Measurements from ENCODE around the gene GADD45B. TPM values are rescaled to one million over a fixed set of nuclear protein-coding genes. Genes with fewer than 3 reads are reported as not detected.
"Not testable (repeated sequence)": the region's sequence is repeated elsewhere in the genome, so short reads cannot be mapped to it uniquely, and the experiment has no call there.

Gene GADD45B
- polyA plus RNA-seq, 1 donor, result 23.2 TPM

- Histone ChIP-seq H3K9me3 (ENCODE audit: control insufficient read depth, low read depth, low read length) (peaks cover 6% of the 10 kb centered on the region), H3K4me1 (ENCODE audit: control insufficient read depth, insufficient read depth, low read length) (peaks cover 10% of the 10 kb centered on the region), H3K27ac (ENCODE audit: low read length) (no peak overlapping the region), H3K36me3 (ENCODE audit: control insufficient read depth, insufficient read depth, low read length) (peaks cover 3% of the 10 kb centered on the region), H3K27me3 (ENCODE audit: control insufficient read depth, insufficient read depth, low read length) (no peaks in the 10 kb centered on the region), H3K4me3 (ENCODE audit: low read length) (peak overlapping the region; percentile 98)
- no CpG with 5 or more reads among the region's 62 CpGs for WGBS (ENCODE audit: insufficient coverage, low lambda C conversion rate)
- DNase-seq, result no peak
Observed at GRCh38 chr19:2455851-2456570, 19.9 kb upstream of the GADD45B start.

GRCh38 chr19:2457394-2458037 lies 18.4 kb upstream of the GADD45B start:
- Histone ChIP-seq H3K36me3 (ENCODE audit: control insufficient read depth, insufficient read depth, low read length) (no peaks in the 10 kb centered on the region), H3K9me3 (ENCODE audit: control insufficient read depth, low read depth, low read length) (peaks cover 10% of the 10 kb centered on the region), H3K4me3 (ENCODE audit: low read length) (peak overlapping the region; percentile 27), H3K4me1 (ENCODE audit: control insufficient read depth, insufficient read depth, low read length) (peaks cover 19% of the 10 kb centered on the region), H3K27ac (ENCODE audit: low read length) (peak overlapping the region; percentile 75), H3K27me3 (ENCODE audit: control insufficient read depth, insufficient read depth, low read length) (no peaks in the 10 kb centered on the region)
- DNase-seq, result no peak
- no CpG with 5 or more reads among the region's 8 CpGs for WGBS (ENCODE audit: insufficient coverage, low lambda C conversion rate)

GRCh38 chr19:2458054-2458453 lies 17.9 kb upstream of the GADD45B start:
- Histone ChIP-seq H3K9me3 (ENCODE audit: control insufficient read depth, low read depth, low read length) (peaks cover 10% of the 10 kb centered on the region), H3K27me3 (ENCODE audit: control insufficient read depth, insufficient read depth, low read length) (no peaks in the 10 kb centered on the region)
- no CpG with 5 or more reads among the region's 5 CpGs for WGBS (ENCODE audit: insufficient coverage, low lambda C conversion rate)

GRCh38 chr19:2458776-2459175 lies 17.2 kb upstream of the GADD45B start:
- not testable (repeated sequence) for DNase-seq; H3K36me3 ChIP-seq (ENCODE audit: control insufficient read depth, insufficient read depth, low read length); H3K27ac ChIP-seq (ENCODE audit: low read length); H3K9me3 ChIP-seq (ENCODE audit: control insufficient read depth, low read depth, low read length); H3K27me3 ChIP-seq (ENCODE audit: control insufficient read depth, insufficient read depth, low read length); H3K4me3 ChIP-seq (ENCODE audit: low read length)
- no CpG with 5 or more reads among the region's 10 CpGs for WGBS (ENCODE audit: insufficient coverage, low lambda C conversion rate)
- peaks cover 19% of the 10 kb centered on the region for H3K4me1 ChIP-seq (ENCODE audit: control insufficient read depth, insufficient read depth, low read length)

More at GRCh38 chr19:2458054-2458453, 17.9 kb upstream of the GADD45B start:
- H3K4me3 ChIP-seq (ENCODE audit: low read length), result no peak overlapping the region
- no peaks in the 10 kb centered on the region for H3K36me3 ChIP-seq (ENCODE audit: control insufficient read depth, insufficient read depth, low read length)
- H3K4me1 ChIP-seq (ENCODE audit: control insufficient read depth, insufficient read depth, low read length), result peaks cover 19% of the 10 kb centered on the region
- no peak for DNase-seq
- no peak overlapping the region for H3K27ac ChIP-seq (ENCODE audit: low read length)

- peaks cover 10% of the 10 kb centered on the region for H3K9me3 ChIP-seq (ENCODE audit: control insufficient read depth, low read depth, low read length)
- no peaks in the 10 kb centered on the region for H3K27me3 ChIP-seq (ENCODE audit: control insufficient read depth, insufficient read depth, low read length)
- H3K4me1 ChIP-seq (ENCODE audit: control insufficient read depth, insufficient read depth, low read length), result peaks cover 19% of the 10 kb centered on the region
- no peak for DNase-seq
- WGBS (ENCODE audit: insufficient coverage, low lambda C conversion rate), result no CpG with 5 or more reads among the region's 1 CpG
- H3K27ac ChIP-seq (ENCODE audit: low read length), result no peak overlapping the region
- H3K36me3 ChIP-seq (ENCODE audit: control insufficient read depth, insufficient read depth, low read length), result no peaks in the 10 kb centered on the region
- H3K4me3 ChIP-seq (ENCODE audit: low read length), result no peak overlapping the region
Observed at GRCh38 chr19:2460245-2460644, 15.7 kb upstream of the GADD45B start.

GRCh38 chr19:2461751-2462634 lies 13.9 kb upstream of the GADD45B start:
- no peaks in the 10 kb centered on the region for H3K36me3 ChIP-seq (ENCODE audit: control insufficient read depth, insufficient read depth, low read length)
- WGBS (ENCODE audit: insufficient coverage, low lambda C conversion rate), result no CpG with 5 or more reads among the region's 62 CpGs
- H3K27ac ChIP-seq (ENCODE audit: low read length), result no peak overlapping the region
- peaks cover 4% of the 10 kb centered on the region for H3K9me3 ChIP-seq (ENCODE audit: control insufficient read depth, low read depth, low read length)
- H3K4me3 ChIP-seq (ENCODE audit: low read length), result peak overlapping the region; percentile 63
- peak in 1 of 2 donors; percentile 44 for DNase-seq
- peaks cover 13% of the 10 kb centered on the region for H3K4me1 ChIP-seq (ENCODE audit: control insufficient read depth, insufficient read depth, low read length)
- H3K27me3 ChIP-seq (ENCODE audit: control insufficient read depth, insufficient read depth, low read length), result no peaks in the 10 kb centered on the region

GRCh38 chr19:2462635-2463421 lies 13.1 kb upstream of the GADD45B start:
- H3K27me3 ChIP-seq (ENCODE audit: control insufficient read depth, insufficient read depth, low read length), result no peaks in the 10 kb centered on the region
- peaks cover 10% of the 10 kb centered on the region for H3K4me1 ChIP-seq (ENCODE audit: control insufficient read depth, insufficient read depth, low read length)
- peak overlapping the region; percentile 63 for H3K4me3 ChIP-seq (ENCODE audit: low read length)
- H3K36me3 ChIP-seq (ENCODE audit: control insufficient read depth, insufficient read depth, low read length), result no peaks in the 10 kb centered on the region
- peaks cover 4% of the 10 kb centered on the region for H3K9me3 ChIP-seq (ENCODE audit: control insufficient read depth, low read depth, low read length)
- DNase-seq, result peak; percentile 86 to 94
- 0% methylated on average over 6 of the region's 46 CpGs for WGBS (ENCODE audit: insufficient coverage, low lambda C conversion rate)
- H3K27ac ChIP-seq (ENCODE audit: low read length), result no peak overlapping the region

- no CpG with 5 or more reads among the region's 5 CpGs for WGBS (ENCODE audit: insufficient coverage, low lambda C conversion rate)
- not testable (repeated sequence) for H3K4me1 ChIP-seq (ENCODE audit: control insufficient read depth, insufficient read depth, low read length); H3K27ac ChIP-seq (ENCODE audit: low read length); H3K4me3 ChIP-seq (ENCODE audit: low read length); DNase-seq; H3K9me3 ChIP-seq (ENCODE audit: control insufficient read depth, low read depth, low read length); H3K27me3 ChIP-seq (ENCODE audit: control insufficient read depth, insufficient read depth, low read length); H3K36me3 ChIP-seq (ENCODE audit: control insufficient read depth, insufficient read depth, low read length)
Observed at GRCh38 chr19:2463694-2464093, 12.2 kb upstream of the GADD45B start.

GRCh38 chr19:2464389-2464788 lies 11.5 kb upstream of the GADD45B start:
- Histone ChIP-seq H3K27ac (ENCODE audit: low read length) (no peak overlapping the region), H3K27me3 (ENCODE audit: control insufficient read depth, insufficient read depth, low read length) (no peaks in the 10 kb centered on the region), H3K4me3 (ENCODE audit: low read length) (no peak overlapping the region), H3K4me1 (ENCODE audit: control insufficient read depth, insufficient read depth, low read length) (peaks cover 10% of the 10 kb centered on the region), H3K36me3 (ENCODE audit: control insufficient read depth, insufficient read depth, low read length) (no peaks in the 10 kb centered on the region), H3K9me3 (ENCODE audit: control insufficient read depth, low read depth, low read length) (peaks cover 4% of the 10 kb centered on the region)
- peak in 1 of 2 donors; percentile 45 for DNase-seq
- 33% methylated on average over 1 of the region's 5 CpGs for WGBS (ENCODE audit: insufficient coverage, low lambda C conversion rate)

- no peaks in the 10 kb centered on the region for H3K4me1 ChIP-seq (ENCODE audit: control insufficient read depth, insufficient read depth, low read length)
- H3K36me3 ChIP-seq (ENCODE audit: control insufficient read depth, insufficient read depth, low read length), result no peaks in the 10 kb centered on the region
- H3K9me3 ChIP-seq (ENCODE audit: control insufficient read depth, low read depth, low read length), result no peaks in the 10 kb centered on the region
- no peak overlapping the region for H3K4me3 ChIP-seq (ENCODE audit: low read length)
- no peaks in the 10 kb centered on the region for H3K27me3 ChIP-seq (ENCODE audit: control insufficient read depth, insufficient read depth, low read length)
- WGBS (ENCODE audit: insufficient coverage, low lambda C conversion rate), result no CpG with 5 or more reads among the region's 12 CpGs
- no peak overlapping the region for H3K27ac ChIP-seq (ENCODE audit: low read length)
- DNase-seq, result no peak
Observed at GRCh38 chr19:2468596-2468995, 7.3 kb upstream of the GADD45B start.
